ENCODE data around the gene TMEM243. TPM values are rescaled to one million over a fixed set of nuclear protein-coding genes. Genes with fewer than 3 reads are reported as not detected.

TMEM243 gene
- total RNA-seq, 1 donor: 35.8 TPM

DNA sequence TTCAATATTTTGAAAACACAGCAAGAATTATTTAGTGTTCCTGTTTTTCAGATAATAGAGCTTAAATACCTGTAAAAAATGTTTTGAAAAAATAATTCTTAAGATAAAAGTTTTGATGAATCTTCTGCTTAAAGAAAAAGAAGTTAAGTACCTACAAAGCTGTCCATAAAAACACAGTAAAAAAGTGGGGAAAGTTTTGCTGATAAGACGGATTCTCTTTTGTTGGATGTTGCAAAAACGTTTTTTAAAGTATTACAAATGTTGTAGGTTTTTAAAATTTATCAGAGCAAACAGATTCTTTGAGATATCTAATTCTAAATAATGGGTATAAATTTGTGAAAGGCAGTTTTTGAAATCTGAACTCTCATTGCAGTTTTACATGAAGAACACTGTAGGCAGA, 55.1 kb downstream of the TMEM243 start:
- no peak for DNase-seq (ENCODE audit: low read depth)
- H3K4me3 ChIP-seq (ENCODE audit: low read depth, low read length): no peak overlapping the region
- TF ChIP-seq, protein P1, sequence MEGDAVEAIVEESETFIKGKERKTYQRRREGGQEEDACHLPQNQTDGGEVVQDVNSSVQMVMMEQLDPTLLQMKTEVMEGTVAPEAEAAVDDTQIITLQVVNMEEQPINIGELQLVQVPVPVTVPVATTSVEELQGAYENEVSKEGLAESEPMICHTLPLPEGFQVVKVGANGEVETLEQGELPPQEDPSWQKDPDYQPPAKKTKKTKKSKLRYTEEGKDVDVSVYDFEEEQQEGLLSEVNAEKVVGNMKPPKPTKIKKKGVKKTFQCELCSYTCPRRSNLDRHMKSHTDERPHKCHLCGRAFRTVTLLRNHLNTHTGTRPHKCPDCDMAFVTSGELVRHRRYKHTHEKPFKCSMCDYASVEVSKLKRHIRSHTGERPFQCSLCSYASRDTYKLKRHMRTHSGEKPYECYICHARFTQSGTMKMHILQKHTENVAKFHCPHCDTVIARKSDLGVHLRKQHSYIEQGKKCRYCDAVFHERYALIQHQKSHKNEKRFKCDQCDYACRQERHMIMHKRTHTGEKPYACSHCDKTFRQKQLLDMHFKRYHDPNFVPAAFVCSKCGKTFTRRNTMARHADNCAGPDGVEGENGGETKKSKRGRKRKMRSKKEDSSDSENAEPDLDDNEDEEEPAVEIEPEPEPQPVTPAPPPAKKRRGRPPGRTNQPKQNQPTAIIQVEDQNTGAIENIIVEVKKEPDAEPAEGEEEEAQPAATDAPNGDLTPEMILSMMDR (IDR thresholded peaks at IDR 0.05; ENCODE audit: insufficient read depth, low read depth, low read length): no peak

DNA sequence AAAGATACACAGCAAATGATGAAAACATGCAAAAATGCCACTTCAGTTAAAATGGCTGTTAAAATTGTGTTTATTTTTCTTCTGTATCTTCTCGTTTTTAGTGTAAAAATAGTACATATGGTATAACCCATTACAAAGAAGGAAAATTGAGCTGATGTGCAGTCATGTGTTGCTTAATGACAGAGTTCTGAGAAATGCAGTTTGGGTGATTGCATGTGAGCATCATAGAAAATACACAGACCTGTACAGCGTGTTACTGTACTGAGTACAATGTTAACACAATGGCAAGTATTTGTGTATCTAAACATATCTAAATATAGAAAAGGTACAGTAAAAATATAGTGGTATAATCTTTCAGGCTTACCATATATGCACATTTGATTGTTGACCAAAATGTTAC, 60.0 kb downstream of the TMEM243 start:
- no peak for DNase-seq (ENCODE audit: low read depth)
- TF ChIP-seq, protein P1 (IDR thresholded peaks at IDR 0.05; ENCODE audit: insufficient read depth, low read depth, low read length): no peak
- H3K4me3 ChIP-seq (ENCODE audit: low read depth, low read length): no peak overlapping the region

DNA sequence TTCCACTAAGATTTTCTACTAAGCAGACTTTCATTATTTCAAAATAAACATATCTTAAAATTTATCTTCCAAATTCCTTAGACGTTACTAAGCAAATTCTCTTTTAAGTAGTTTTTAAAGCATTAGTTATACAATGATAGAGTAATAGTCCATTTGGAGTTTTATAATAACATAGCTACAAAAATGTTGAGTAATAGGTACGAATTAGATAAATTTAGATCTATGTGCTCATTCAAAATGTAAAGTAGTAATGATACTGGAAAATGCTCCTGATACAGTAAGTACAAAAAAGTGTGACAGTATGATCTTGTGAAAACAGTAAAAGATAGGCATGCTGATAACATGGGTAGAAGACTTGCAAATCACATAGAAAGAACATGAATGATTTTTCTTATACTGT, 62.8 kb downstream of the TMEM243 start:
- no peak overlapping the region for H3K4me3 ChIP-seq (ENCODE audit: low read depth, low read length)
- peak; percentile 30 for DNase-seq (ENCODE audit: low read depth)
- TF ChIP-seq, protein P1 (IDR thresholded peaks at IDR 0.05; ENCODE audit: insufficient read depth, low read depth, low read length): no peak

DNA sequence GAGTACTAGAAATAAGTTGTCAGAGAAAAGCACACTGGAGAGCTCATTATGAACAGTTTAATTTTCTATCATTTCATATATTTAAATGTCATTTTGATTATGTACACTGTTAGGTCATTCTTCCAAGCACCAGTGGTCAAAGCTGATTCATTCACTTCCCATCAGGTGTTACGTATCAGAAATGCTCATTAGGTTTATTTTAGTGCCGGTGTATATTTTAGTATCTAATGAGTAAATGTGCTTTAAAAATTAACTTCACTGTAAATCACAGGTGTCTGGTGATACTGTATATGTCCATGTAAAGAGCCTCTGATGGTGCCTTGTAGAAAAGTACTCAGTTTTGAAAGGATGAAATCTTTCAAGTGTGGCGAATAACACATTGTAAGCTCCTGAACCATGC, 63.7 kb downstream of the TMEM243 start:
- DNase-seq (ENCODE audit: low read depth): no peak
- peak overlapping the region; percentile 10 for H3K4me3 ChIP-seq (ENCODE audit: low read depth, low read length)
- TF ChIP-seq, protein P1 (IDR thresholded peaks at IDR 0.05; ENCODE audit: insufficient read depth, low read depth, low read length): no peak

DNA sequence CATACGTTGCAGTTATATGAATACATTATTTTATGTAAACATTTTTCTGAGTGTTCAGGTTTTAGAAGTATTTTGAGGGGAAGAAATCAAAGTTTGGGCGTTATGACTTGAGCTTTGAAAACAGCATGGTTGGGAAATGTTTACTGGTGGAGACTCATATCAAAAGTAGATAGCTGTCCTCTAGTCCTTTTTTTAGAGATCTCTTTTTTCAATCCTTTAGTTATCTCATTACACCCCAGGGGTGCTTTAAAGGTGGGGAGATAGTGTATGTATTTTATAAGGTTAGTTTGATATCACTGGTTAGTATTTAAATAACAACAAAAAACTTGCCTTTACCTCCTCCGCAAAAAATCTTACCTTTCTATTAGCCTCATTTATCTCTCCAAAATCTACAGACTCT, 65.0 kb downstream of the TMEM243 start:
- H3K4me3 ChIP-seq (ENCODE audit: low read depth, low read length): peak overlapping the region; percentile 92
- no peak for DNase-seq (ENCODE audit: low read depth)
- TF ChIP-seq, protein P1 (IDR thresholded peaks at IDR 0.05; ENCODE audit: insufficient read depth, low read depth, low read length): no peak

DNA sequence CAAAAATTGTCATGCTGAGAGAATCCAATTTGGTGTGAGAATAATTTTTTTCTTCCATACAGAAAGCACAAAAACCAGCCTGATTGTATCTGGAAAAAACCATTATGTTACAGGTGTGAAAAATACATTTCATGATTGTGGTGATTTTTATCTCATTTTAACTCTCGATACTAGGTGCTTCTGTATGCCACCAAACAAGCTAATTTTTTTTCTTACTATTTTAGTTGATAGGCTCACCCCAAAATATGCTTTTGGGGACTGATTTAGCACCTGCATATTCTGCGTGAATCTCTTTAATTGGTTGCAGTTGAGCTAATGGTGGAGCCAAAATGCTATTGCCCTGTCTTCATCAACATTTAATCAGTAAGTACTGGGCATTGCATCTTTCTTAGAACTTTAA, 65.4 kb downstream of the TMEM243 start:
- TF ChIP-seq, protein P1 (IDR thresholded peaks at IDR 0.05; ENCODE audit: insufficient read depth, low read depth, low read length): no peak
- no peak for DNase-seq (ENCODE audit: low read depth)
- H3K4me3 ChIP-seq (ENCODE audit: low read depth, low read length): peak overlapping the region; percentile 92

DNA sequence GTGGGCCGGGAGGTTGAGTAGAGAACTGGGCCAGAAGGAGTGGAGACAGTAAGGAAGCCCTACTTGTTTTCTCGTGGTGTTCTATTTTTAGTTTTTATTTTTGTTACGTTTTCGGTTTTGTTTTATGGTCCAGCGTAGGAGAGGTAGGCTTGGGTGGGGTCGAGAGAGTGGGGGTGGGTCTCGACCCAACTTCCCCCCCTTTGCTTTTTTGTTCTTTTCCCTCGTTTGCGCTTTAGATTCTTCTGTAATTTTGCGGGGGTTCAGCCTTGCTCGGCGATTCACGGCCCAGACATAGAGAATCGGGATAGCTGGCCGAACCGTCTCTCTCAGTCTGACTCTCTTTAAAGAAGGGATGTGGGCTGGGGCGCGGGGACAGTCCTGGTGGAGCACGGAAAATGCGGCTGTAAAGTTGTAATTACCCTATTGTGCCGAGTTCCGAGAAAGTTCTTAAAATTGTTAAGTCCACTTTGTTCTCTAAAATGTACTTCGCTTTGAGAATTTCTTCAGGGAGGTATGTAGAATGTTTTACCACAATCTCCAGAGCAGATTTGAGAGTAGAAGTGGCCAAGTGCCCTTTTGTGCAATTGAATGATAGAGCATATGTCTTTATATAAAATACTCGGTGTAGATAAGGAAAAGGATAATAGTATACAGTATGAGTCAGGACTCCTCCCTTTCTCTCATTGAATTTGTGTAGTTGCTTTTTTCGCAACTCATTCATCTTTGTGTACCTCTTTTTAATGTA, 66.5 kb downstream of the TMEM243 start:
- DNase-seq (ENCODE audit: low read depth): peak; percentile 31

More for the DNA sequence above, 66.5 kb downstream of the TMEM243 start:
- H3K4me3 ChIP-seq (ENCODE audit: low read depth, low read length): peak overlapping the region; percentile 92
- TF ChIP-seq, protein P1 (IDR thresholded peaks at IDR 0.05; ENCODE audit: insufficient read depth, low read depth, low read length): no peak
